D341Med (cell line): Measurements from ENCODE around the gene SEPTIN2.
"Not testable (repeated sequence)": the region's sequence is repeated elsewhere in the genome, so short reads cannot be mapped to it uniquely, and the experiment has no call there.

Source experiments
- DNase-seq: peaks from one replicate; pipeline ENCODE4 v3.0.0; 2012; ENCODE audit warnings: low spot score

The SEPTIN2 gene

GRCh38 chr2:241315879-241316631 is at the start of gene SEPTIN2:
Gene SEPTIN2, plus strand, starts transcription at chr2:241315925. Its CDS starts 8,308 bp downstream, at chr2:241324233.
- DNase-seq = no peak

DNA sequence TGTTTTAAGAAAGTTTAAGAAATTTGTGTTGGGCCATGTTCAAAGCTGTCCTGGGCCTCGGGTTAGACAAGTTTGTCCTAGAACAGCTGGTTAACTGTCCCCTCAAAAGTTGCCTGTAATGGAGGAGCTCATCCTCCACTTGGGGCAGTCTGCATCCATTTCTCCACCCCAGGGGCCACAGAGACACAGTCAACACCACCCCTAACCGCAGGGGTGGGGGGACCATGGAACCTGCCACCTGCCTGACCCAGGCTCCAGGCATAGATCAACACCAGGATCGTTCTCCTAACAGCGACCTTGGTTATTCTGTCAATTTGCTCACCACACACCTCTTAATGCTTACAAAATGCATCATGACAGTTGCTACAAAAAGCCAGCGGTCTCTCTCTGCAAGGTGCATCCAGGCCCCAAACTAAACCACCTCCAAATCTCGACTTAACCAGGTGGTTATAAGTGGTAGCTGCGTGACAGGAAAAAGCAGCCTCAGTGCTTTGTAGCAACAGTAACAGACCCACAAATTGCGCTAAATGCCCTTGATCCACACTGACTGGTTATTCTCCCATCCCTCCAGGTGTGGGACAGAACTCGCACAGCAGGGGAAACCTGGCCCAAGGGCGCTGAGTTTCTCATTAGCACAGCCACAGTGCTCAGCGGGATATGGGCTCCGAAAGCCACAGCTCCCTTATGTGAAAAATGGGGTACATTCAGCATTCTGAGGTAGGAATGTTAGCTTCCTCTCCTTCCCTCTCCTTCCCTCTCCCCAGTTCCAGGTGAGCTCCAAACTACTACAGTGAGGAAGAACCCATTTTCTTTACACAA is 48.3 kb upstream of the SEPTIN2 start:
- DNase-seq = no peak

DNA sequence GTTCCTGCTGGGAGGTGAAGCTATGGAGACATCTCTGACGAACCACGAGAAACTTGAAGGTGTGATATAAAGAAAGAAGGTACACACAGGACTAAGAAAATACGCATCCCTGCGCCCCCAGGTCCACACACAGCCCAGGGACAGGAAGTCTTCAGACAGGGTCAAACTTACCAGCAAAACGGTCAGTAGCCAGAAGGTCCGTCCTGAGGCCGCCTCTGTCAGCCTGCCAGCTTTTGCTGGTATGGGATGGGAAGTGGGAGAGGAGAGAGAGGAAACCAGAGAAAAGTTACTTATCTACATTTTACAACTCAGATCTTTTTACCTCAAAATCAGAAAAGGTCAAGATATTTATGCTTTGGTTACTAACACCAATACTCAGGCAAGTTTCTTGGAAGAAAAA is 47.4 kb upstream of the SEPTIN2 start:
- DNase-seq = no peak

DNA sequence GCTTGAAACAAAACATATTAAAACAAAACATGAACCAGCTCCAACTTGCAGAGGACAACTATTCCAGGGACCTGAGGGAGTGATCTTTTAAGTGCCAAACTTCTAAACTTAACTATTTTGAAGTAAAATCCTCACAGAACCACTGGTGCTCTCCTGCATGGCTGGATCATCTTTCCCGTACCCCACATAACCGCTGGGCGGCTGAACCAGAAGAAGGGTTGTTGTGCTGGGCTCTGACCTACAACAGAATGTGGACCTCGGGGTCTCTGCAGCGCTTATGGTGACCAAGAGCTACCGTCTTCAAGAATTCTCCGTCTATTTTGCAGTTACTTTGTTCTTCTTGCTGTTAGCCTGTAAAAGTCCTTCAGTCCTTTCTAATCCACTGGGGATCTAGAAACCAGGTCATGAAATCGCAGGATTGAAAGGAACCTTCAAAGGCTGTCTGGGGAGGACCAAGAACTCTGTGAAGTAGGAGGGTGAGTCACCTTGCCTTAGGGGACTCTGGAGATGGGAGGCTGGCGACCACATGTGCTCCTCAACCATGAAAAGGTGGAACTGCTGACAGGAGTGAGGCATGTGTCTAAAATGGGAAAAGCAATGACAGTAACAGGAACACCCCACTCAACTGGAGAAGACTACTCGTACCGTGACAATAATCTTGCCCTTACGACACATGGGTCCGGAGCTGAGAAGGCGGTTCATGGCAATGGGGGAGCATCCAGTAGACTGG is 46.8 kb upstream of the SEPTIN2 start:
- no peak for DNase-seq

DNA sequence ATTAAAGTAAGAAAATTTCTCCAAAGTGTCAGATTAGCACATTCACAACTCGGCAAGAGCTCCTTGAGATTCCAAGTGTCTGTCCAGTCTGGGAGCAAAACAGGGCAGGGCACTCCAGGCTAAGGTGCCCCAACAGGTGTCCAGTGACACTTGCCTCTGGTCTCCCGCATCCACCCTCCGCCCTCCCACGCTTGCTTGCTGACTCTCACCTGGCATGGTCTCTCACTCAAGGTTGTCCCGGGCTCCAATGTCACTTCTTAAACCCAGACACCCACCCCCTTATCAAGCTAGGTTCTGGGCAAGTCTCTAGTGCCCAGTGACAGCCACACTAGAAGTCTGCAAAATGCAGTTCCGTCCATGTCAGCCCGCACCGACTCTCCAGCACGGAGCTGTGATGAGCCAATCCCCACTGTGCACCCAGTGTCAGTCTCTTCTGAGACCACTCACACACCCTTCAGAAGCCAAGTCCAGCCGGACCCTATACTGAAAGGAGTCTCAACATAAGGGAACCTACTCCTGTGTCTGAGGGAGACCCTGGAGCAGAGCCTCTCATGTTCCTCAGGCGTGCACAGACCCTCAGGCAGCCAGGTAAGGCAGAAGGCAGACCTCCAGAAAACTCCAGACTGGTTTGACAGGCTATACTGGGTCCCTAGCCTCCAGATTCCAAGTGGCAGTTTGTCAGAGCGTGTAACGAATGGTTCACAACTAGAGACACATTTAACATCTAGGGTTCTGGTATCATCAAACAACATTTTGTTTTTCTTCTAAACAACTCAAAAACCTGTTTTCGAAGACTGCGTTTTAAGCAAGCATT is 45.8 kb upstream of the SEPTIN2 start:
- DNase-seq = no peak

GRCh38 chr2:241270531-241270930 is 45.2 kb upstream of the SEPTIN2 start:
- DNase-seq = no peak

GRCh38 chr2:241271706-241272302 is 43.9 kb upstream of the SEPTIN2 start:
- peak; percentile 75 for DNase-seq

DNA sequence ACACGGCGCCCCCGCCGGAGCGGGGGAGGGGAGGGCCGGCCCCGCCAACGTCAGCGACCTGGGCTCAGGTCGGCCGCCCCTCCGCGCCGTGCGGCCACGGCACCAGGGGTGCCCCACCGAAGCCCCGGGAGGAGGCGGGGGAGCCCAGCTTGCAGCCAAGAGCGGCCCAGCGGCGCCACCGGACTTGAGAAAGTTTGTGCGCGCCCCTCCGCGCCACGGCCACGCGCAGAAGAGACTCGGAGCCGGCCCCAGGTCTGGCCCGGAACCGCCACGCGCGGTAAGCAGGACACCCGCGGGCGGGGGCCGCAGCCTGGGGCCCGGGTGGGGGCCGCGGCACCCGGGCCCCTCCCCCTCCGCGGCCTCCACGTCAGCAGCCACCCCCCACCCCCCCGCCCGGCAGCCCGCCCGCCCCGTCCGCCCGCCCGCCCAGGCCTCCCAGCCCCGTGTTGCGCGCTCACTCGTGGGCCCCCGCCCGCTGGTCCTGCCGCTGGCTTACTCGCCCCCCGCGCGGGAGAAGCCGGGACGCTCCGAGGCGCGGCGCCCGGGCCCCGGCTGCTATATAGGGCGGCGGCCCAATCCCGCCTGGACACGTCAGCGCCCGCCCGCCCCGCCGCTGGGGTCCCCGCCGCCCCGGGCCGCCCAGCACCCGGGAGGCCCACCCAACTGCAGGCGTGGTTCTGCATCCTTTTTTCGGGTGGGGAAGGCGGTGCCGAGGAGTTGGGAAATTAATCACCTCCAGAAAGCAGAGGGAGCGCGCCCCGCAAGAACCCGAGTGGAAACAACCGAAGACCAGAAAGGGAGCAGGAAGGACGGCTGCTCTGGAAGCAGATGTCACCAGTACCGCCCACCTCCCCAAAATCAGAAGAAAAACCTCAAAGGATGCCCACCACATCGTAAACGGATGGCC is 43.2 kb upstream of the SEPTIN2 start:
- DNase-seq = peak; percentile 89

DNA sequence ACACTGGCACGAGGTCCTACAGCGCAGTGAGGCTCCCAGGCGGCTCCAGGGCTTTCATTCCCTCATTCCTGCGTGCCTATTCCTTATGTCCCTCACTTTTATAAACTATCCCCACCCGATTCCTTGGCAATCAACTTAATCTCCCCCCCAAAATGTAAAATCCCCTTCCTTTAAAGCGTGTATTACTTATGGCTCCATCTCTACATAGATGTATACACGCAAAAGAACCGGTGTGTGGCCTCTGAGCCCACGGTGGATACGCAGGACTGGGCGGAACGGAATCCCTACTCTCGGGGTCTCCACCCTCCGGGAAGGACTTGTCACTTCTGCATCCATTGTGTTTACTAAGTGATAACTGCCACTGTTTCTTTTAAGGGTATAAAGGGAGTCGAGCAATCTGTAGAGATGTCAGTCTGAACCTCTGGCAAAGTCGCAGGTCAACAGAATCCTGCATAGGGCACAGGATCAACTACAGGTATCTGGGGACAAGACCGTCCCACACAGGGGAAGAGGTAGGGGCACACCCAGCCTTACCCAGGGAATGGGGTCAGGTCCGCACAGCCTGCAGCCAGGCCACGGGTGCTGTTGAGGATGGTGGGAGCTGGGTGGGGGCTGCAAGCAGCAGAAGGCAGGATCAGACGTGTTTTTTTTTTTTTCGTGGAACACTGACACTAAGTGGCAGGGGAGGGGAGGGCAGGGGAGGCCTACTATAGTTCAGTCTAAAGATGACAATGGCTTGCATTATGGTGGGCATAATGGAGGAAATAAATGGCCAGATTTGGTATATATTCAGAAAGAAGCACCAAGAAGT is 42.3 kb upstream of the SEPTIN2 start:
- no peak for DNase-seq

DNA sequence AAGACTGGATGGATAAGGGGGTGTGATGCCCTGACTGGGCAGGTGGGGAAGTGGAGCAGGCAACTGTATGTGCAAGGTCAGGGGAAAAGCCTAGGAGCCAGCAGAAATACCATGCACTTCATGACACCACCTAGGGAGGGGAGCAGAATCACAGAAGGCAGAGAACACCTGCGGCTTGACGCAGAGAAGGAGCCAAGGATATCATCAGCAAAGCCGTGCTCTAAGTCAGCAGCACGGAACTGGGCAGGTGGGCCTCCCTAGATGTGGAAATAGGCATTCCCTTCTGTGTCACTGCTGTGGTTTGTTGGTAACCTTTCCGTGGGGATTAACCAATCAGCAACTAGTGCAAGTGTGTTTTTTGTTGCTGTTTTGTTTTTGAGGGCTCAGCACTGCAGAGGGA is 41.6 kb upstream of the SEPTIN2 start:
- no peak for DNase-seq

- no peak for DNase-seq
Measured at GRCh38 chr2:241275504-241275903, 40.2 kb upstream of the SEPTIN2 start.

DNA sequence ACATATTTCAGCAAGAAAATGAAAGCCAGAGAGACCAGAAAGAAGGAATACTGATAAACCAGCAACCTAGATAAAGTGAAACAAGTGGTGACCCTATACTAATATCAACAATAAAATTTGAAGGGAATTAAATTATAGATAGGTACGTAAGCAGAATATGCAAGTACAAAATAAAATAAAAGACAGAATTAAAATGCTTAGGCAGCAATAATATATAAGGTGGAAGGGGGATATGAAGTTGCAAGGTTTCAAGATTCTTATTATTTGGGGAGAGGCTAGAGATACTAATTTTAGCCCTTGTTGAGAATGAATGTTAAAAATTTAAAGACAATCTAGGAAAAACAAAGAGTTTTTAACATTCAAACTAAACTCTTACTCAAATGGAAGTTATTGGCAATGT is 39.8 kb upstream of the SEPTIN2 start:
- DNase-seq = no peak

DNA sequence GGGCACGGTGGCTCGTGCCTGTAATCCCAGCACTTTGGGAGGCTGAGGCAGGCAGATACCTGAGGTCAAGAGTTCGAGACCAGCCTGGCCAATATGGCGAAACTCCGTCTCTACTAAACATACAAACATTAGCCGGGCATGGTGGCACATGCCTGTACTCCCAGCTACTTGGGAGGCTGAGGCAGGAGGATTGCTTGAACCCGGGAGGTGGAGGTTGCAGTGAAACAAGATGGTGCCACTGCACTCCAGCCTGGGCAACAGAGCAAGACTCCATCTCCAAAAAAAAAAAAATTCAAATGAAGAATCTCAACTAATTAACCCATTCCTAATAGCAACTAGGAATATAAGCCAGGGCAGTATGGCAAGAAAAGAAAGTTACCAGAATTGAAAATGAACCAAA is 37.4 kb upstream of the SEPTIN2 start:
- not testable (repeated sequence) for DNase-seq

DNA sequence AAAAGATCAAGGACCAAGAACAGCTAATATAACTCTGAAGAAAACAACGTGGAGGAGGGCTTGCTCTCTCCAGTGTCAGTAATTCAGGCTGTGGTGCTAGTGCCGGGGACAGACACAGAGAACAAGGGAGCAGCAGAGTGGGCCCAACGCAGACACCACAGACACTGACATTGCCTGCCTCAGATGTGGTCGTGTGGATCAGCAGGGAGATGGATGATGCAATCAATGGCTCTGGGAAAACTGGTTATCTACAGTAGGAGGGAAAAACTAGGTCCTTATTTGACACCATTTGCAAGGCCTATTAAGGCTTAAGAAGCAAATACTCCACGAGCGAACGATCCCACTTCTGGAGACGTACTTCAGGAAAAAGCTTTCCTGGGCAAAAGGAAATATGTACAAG is 36.3 kb upstream of the SEPTIN2 start:
- no peak for DNase-seq

DNA sequence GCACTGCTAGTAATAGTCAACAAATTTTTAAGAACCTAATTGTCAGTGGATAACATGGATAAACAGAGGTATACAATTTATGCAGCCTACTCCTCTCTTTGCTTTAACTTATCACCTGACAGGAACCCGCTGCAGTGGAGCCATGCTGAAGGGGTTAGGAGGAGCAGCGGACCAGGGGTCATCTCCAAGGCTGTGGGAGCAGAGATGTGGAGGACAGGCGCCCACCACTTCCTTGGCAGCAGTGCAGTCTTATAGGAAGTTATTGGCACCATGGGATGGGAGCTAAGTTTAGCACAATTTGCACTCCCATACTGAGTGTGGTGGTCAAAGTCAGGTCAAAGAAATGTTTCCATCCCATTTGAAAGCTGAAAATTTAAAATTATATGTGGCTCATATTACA is 35.9 kb upstream of the SEPTIN2 start:
- no peak for DNase-seq

DNA sequence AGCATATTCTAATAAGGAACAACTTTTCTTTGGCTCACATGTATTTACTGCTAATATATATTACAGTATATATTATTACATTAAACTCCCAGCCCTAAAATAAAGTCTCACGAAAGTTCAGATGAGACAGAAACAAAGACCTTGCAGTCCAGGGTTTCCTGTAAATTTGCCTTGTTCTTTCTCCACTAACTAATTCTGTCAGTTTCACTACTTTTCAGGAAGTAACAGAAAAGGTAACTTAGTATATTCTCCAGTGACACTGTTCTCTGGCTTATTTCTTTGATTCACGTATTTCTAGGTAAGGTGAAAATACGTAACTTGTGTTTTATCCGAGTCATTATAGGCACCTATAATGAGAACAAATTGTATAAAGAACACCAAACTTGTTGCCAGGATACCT is 35.4 kb upstream of the SEPTIN2 start:
- DNase-seq = no peak

DNA sequence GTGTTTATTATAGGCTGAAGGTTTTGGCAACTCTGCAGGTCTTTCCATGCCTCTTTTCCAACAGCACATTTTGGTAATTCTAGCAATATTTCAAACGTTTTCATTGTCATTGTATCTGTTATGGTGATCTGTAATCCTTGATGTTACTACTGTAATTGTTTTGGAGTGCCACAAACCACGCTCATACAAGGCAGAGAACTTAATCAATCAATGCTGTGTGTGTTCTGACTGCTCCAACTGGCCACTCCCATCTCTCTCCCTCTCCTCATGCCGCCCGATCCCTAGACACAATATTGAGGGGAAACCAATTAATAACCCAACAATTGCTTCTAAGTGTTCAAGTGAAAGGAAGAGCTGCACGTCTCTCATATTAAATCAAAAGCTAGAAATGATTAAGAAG is 33.2 kb upstream of the SEPTIN2 start:
- DNase-seq = no peak

DNA sequence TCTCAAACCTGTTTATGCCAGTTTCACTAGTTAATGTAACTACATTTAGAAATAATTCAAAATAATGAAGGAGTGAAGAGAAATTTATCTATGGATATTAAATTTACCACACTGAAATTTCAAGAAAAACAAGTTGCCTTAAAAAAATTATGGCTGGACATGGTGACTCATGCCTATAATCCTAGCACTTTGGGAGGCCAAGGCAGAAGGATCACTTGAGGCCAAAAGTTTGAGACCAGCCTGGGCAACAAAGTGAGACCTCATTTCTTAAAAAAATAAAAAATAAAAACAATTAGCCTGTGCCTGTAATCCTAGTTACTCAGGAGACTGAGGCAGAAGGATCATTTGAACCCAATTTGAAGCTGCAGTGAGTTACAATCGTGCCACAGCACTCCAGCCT is 30.1 kb upstream of the SEPTIN2 start:
- DNase-seq = no peak

DNA sequence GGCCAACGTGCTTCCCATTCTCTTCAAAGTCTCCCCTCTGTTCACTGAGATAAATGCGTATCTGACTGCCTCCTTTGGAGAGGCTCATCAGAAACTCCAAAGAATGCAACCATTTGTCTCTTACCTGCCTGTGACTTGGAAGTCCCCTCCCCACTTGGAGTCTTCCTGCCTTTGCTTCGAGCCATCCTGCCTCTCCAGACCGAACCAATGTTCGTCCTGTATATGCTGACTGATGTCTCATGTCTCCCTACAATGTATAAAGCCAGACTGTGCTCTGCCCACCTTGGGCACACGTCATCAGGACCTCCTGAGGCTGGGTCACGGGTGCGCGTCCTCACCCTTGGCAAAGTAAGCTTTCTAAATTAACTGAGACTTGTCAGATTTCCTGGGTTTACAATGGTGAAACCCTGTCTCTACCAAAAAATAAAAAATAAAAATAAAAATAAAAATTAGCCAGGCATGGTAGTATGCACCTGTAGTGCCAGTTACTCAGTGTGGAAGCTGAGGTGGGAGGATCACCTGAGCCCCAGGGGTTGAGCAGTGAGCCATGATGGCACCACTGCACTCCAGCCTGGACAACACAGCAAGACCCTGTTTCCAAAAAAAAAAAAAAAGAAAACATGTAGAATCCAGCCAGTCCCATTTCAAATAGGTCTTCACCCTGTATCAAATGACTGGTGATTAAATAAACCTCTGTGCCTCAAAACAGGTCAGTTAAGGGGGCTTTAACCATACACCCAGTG is 29.2 kb upstream of the SEPTIN2 start:
- DNase-seq = no peak
